WTC11 (cell line): ENCODE results near the gene EXTL1. TPM values are rescaled to one million over a fixed set of nuclear protein-coding genes. Genes with fewer than 3 reads are reported as not detected.

Source experiments
- ATAC-seq: fragments of 200-7000 bp; cut with Tn5 transposase; 2 replicates; pipeline ENCODE4 v1.10.0; 2021; ENCODE audit warnings: mild to moderate bottlenecking, moderate library complexity
- CTCF ChIA-PET: fragments of 300-600 bp; sonication (Branson Sonifier 250); formaldehyde crosslinking; loops from one replicate; lab custom pipeline; 2021; ENCODE audit warnings: antibody characterized with exemption; lab: Charles Lee
- POLR2A ChIA-PET: fragments of 350-600 bp; sonication (Branson Sonifier 250); formaldehyde crosslinking; loops from one replicate; lab custom pipeline; 2021; ENCODE audit warnings: antibody characterized with exemption; lab: Charles Lee
- DNase-seq: peaks from one replicate; pipeline ENCODE4 v3.0.0; 2021; ENCODE audit warnings: low spot score
- H3K27ac Mint-ChIP-seq: 2 replicates; pipeline ENCODE4 v1.8.0; 2021; ENCODE audit warnings: mixed read lengths
- H3K27me3 Mint-ChIP-seq: 2 replicates; pipeline ENCODE4 v1.8.0; 2021; ENCODE audit warnings: low read depth, mild to moderate bottlenecking, moderate library complexity, mixed read lengths
- H3K36me3 Mint-ChIP-seq: 2 replicates; pipeline ENCODE4 v1.8.0; 2021; ENCODE audit warnings: mixed read lengths
- H3K4me1 Mint-ChIP-seq: 2 replicates; pipeline ENCODE4 v1.8.0; 2022; ENCODE audit warnings: mixed read lengths
- H3K4me3 Mint-ChIP-seq: 2 replicates; pipeline ENCODE4 v1.8.0; 2021; ENCODE audit warnings: mild to moderate bottlenecking, moderate library complexity, mixed read lengths
- H3K9me3 Mint-ChIP-seq: 2 replicates; pipeline ENCODE4 v1.8.0; 2021; ENCODE audit warnings: mixed read lengths
- CTCF ChIP-seq: fragments of 200-600 bp; IDR thresholded peaks from 2 replicates; pipeline ENCODE4 v1.8.0; 2022; ENCODE audit warnings: antibody characterized with exemption
- ELF4 ChIP-seq: sonication (generic); formaldehyde crosslinking; IDR thresholded peaks from 2 replicates; pipeline ENCODE4 v1.8.1; 2022; ENCODE audit warnings: low read depth, mild to moderate bottlenecking, moderate library complexity, missing genetic modification reagents
- FOXJ3 ChIP-seq: sonication (generic); formaldehyde crosslinking; IDR thresholded peaks from 2 replicates; pipeline ENCODE4 v1.9.0; 2021; ENCODE audit warnings: missing genetic modification reagents, mild to moderate bottlenecking, borderline replicate concordance
- GRHL2 ChIP-seq: fragments of 250-450 bp; sonication (Bioruptor Pico); IDR thresholded peaks from 2 replicates; pipeline ENCODE4 v1.8.0; 2022; ENCODE audit warnings: mild to moderate bottlenecking, moderate library complexity; ENCODE audit not compliant: insufficient replicate concordance, severe bottlenecking
- MYBL2 ChIP-seq: sonication (generic); formaldehyde crosslinking; IDR thresholded peaks from 2 replicates; pipeline ENCODE4 v1.8.1; 2023; ENCODE audit warnings: mild to moderate bottlenecking, moderate library complexity, missing genetic modification reagents
- NFE2L1 ChIP-seq: sonication (generic); formaldehyde crosslinking; IDR thresholded peaks from 2 replicates; pipeline ENCODE4 v1.8.1; 2023; ENCODE audit warnings: missing genetic modification reagents
- STAT6 ChIP-seq: sonication (generic); formaldehyde crosslinking; conservative IDR thresholded peaks from 2 replicates; pipeline ENCODE4 v1.8.1; 2023; ENCODE audit warnings: mild to moderate bottlenecking, low read depth, missing genetic modification reagents, moderate library complexity
- ZNF138 ChIP-seq: sonication (generic); formaldehyde crosslinking; conservative IDR thresholded peaks from 2 replicates; pipeline ENCODE4 v1.8.1; 2022; ENCODE audit warnings: mild to moderate bottlenecking, moderate library complexity, missing genetic modification reagents
- ZNF219 ChIP-seq: sonication (generic); formaldehyde crosslinking; IDR thresholded peaks from 2 replicates; pipeline ENCODE4 v1.8.0; 2023; ENCODE audit warnings: missing genetic modification reagents, mild to moderate bottlenecking, borderline replicate concordance
- ZNF281 ChIP-seq: sonication (generic); formaldehyde crosslinking; IDR thresholded peaks from 2 replicates; pipeline ENCODE4 v1.8.0; 2023; ENCODE audit warnings: mild to moderate bottlenecking, missing genetic modification reagents
- ZNF416 ChIP-seq: fragments of 250-450 bp; sonication (Bioruptor Pico); IDR thresholded peaks from 2 replicates; pipeline ENCODE4 v1.9.0; 2021; ENCODE audit warnings: mild to moderate bottlenecking, inconsistent platforms
- ZNF671 ChIP-seq: fragments of 250-450 bp; sonication (Bioruptor Pico); IDR thresholded peaks from 2 replicates; pipeline ENCODE4 v1.8.0; 2021; ENCODE audit warnings: mild to moderate bottlenecking
- total RNA-seq: library from RNA; stranded (reverse); gene quantifications from 3 replicates; pipeline ENCODE4 v1.2.3, GENCODE V29; 2021
- TF ChIP-seq, protein P1 (sequence below): sonication (generic); formaldehyde crosslinking; IDR thresholded peaks from 2 replicates; pipeline ENCODE4 v1.8.0; 2022; ENCODE audit warnings: mild to moderate bottlenecking, missing genetic modification reagents
- TF ChIP-seq, protein P2 (sequence below): sonication (generic); formaldehyde crosslinking; IDR thresholded peaks from 2 replicates; pipeline ENCODE4 v1.8.1; 2023; ENCODE audit warnings: mild to moderate bottlenecking, moderate library complexity, missing genetic modification reagents
- TF ChIP-seq, protein P3 (sequence below): fragments of 250-450 bp; sonication (Bioruptor Pico); IDR thresholded peaks from 2 replicates; pipeline ENCODE4 v1.8.0; 2021; ENCODE audit warnings: mild to moderate bottlenecking

Gene EXTL1
- total RNA-seq, 1 experiment from 2014 or later = 2.1 TPM

DNA sequence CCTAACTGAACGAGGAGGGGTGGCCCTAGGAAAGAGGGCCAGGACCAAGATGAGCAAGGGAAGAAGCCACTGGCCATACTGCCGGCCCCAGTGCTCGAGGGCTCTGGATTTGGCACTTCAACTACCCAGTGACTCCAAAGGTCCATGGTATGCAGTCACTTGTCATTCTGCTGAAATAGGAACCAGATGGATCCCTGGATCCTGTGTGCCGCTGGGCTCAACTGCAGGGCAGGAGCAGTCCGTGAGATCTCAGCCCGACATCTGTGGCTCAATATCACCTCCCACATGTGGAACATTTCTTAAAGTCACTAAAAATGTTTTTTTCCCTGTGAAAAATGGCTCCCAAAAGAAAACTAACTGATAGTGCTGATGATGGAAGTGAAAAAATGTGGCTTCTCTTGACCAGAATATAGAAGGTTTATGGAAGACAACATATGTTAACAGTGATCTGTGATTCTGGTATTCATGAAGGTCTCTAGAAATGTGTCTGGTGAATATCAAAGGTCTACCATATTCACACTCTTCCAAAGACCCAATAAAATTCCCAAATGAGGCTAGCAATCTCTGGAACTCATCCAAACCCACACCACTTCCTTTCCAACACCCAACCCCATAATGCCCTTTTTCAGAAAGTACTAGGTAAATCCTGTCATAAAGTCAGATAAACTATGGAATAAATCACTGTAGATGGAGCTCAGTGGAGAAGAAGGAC lies 47.8 kb upstream of the EXTL1 start:
- DNase-seq (no peak), ATAC-seq (no peak)
- H3K27me3 Mint-ChIP-seq = no peaks in the 10 kb centered on the region
- H3K36me3 Mint-ChIP-seq = peaks cover 31% of the 10 kb centered on the region
- CTCF ChIA-PET = interaction anchor here (1.0 kb wide), 1 partner anchor 78 kb away, joined by 3 read pairs; no protein-coding TSS in a partner anchor
- no peak overlapping the region for H3K4me3 Mint-ChIP-seq
- peaks cover 8% of the 10 kb centered on the region for H3K4me1 Mint-ChIP-seq
- TF ChIP-seq, protein P1, sequence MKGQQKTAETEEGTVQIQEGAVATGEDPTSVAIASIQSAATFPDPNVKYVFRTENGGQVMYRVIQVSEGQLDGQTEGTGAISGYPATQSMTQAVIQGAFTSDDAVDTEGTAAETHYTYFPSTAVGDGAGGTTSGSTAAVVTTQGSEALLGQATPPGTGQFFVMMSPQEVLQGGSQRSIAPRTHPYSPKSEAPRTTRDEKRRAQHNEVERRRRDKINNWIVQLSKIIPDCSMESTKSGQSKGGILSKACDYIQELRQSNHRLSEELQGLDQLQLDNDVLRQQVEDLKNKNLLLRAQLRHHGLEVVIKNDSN (CRISPR knock-in tag) = no peak
- TF ChIP-seq NFE2L1 (CRISPR knock-in tag) (no peak), MYBL2 (CRISPR knock-in tag) (no peak), ZNF138 (CRISPR knock-in tag) (no peak), STAT6 (no peak), ZNF416 (CRISPR knock-in tag) (no peak), ZNF281 (CRISPR knock-in tag) (no peak), ZNF219 (CRISPR knock-in tag) (no peak), ELF4 (CRISPR knock-in tag) (no peak), CTCF (no peak)
- TF ChIP-seq, protein P2, sequence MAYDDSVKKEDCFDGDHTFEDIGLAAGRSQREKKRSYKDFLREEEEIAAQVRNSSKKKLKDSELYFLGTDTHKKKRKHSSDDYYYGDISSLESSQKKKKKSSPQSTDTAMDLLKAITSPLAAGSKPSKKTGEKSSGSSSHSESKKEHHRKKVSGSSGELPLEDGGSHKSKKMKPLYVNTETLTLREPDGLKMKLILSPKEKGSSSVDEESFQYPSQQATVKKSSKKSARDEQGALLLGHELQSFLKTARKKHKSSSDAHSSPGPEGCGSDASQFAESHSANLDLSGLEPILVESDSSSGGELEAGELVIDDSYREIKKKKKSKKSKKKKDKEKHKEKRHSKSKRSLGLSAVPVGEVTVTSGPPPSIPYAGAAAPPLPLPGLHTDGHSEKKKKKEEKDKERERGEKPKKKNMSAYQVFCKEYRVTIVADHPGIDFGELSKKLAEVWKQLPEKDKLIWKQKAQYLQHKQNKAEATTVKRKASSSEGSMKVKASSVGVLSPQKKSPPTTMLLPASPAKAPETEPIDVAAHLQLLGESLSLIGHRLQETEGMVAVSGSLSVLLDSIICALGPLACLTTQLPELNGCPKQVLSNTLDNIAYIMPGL (CRISPR knock-in tag) = no peak
- TF ChIP-seq, protein P3, sequence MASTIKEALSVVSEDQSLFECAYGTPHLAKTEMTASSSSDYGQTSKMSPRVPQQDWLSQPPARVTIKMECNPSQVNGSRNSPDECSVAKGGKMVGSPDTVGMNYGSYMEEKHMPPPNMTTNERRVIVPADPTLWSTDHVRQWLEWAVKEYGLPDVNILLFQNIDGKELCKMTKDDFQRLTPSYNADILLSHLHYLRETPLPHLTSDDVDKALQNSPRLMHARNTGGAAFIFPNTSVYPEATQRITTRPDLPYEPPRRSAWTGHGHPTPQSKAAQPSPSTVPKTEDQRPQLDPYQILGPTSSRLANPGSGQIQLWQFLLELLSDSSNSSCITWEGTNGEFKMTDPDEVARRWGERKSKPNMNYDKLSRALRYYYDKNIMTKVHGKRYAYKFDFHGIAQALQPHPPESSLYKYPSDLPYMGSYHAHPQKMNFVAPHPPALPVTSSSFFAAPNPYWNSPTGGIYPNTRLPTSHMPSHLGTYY (CRISPR knock-in tag) = no peak
- H3K27ac Mint-ChIP-seq = no peak overlapping the region
- POLR2A ChIA-PET = no interaction called here
- H3K9me3 Mint-ChIP-seq = no peaks in the 10 kb centered on the region

DNA sequence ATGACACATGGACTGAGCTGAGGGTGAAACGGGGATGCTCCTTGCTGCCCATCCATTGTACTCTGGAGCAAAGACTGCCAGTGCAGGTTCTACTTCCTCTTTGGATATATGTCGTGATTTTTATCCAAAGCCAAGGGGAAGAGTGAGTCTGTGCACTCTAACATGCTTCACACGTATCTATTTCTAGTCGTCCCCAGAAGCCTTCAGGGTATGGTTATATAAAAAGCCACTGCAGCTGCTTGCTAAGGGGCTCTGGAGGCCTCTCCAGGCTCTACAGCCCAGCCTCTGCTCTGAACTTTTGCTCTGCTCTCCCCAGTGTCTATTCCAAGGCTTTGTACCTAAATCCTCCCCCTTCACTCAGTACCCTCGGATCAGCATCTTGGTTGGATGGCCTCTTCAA lies 43.8 kb upstream of the EXTL1 start:
- TF ChIP-seq MYBL2 (CRISPR knock-in tag) (no peak), ZNF671 (CRISPR knock-in tag) (no peak), GRHL2 (CRISPR knock-in tag) (no peak), ZNF219 (CRISPR knock-in tag) (no peak), FOXJ3 (CRISPR knock-in tag) (no peak)
- TF ChIP-seq, all 79 proteins: peak for 0
- CTCF ChIA-PET = interaction anchor here (0.6 to 1.4 kb wide), 2 partner anchors 82 to 126 kb away, joined by 3 to 5 read pairs; no protein-coding TSS in a partner anchor
- H3K4me1 Mint-ChIP-seq = no peaks in the 10 kb centered on the region
- no peaks in the 10 kb centered on the region for H3K9me3 Mint-ChIP-seq
- H3K27me3 Mint-ChIP-seq = no peaks in the 10 kb centered on the region
- H3K27ac Mint-ChIP-seq = no peak overlapping the region
- no peak overlapping the region for H3K4me3 Mint-ChIP-seq
- no peak for DNase-seq
- ATAC-seq = no peak
- H3K36me3 Mint-ChIP-seq = peaks cover 41% of the 10 kb centered on the region
- POLR2A ChIA-PET = interaction anchor here (1.2 kb wide), 1 partner anchor 9 kb away, joined by 6 read pairs; no protein-coding TSS in a partner anchor
